Measurements from ENCODE around the gene ARFIP2.
A peak's percentile ranks its signal among the peaks of the same experiment; 100 is the strongest.
"Not testable (repeated sequence)": the region's sequence is repeated elsewhere in the genome, so short reads cannot be mapped to it uniquely, and the experiment has no call there.

Gene ARFIP2, protein sequence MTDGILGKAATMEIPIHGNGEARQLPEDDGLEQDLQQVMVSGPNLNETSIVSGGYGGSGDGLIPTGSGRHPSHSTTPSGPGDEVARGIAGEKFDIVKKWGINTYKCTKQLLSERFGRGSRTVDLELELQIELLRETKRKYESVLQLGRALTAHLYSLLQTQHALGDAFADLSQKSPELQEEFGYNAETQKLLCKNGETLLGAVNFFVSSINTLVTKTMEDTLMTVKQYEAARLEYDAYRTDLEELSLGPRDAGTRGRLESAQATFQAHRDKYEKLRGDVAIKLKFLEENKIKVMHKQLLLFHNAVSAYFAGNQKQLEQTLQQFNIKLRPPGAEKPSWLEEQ

DNA sequence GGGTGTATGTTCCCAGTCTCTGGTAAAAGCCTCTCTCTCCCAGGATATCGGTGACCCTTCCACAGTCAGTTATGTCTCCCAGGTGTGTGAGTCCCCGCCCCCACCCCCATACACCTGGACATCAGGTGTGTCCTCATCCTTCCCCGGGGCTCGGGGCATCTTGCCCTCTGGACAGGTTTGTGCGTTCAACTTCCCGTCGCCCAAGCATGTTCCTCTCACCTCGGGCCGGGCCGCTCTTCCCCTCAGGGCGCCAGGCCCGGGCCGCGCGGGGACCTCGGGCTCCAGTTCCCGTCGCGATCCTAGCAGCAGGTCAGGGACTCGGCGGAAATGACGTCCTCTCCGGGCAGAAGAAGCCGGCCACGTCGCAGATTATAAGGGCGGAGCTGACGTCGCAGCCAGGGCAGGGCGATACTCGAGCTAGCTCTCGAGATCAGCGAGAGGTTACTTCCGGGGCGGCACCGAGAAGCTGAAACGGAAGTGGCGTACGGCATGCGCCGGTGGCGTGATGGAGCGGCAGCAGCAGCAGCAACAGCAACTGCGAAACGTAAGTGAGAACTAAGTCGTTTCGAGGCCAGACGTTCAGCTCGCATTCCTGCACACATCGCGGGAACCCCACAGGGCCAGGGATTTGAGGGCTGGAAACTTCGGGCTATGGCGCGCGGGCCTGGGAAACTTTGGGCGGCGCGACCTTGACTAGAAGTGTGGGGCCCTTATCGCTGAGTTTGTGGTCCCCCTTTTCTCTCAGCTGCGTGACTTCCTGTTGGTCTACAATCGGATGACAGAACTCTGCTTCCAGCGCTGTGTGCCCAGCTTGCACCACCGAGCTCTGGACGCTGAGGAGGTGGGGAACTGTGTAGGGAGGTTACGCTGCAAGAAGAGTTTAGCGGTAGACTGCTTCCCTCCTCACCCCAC, at the start of gene ARFIP2, which contains the start of gene TIMM10B:
TSS of gene ARFIP2 (minus strand) at position 320 of the 912 bp plus-strand sequence. CDS start 910 bp downstream, outside the sequence.
TSS of gene TIMM10B (plus strand) at position 490 of the 912 bp plus-strand sequence. CDS start at position 506, 16 bp downstream.
- peak; percentile 98 for DNase-seq (ENCODE audit: low spot score)

DNA sequence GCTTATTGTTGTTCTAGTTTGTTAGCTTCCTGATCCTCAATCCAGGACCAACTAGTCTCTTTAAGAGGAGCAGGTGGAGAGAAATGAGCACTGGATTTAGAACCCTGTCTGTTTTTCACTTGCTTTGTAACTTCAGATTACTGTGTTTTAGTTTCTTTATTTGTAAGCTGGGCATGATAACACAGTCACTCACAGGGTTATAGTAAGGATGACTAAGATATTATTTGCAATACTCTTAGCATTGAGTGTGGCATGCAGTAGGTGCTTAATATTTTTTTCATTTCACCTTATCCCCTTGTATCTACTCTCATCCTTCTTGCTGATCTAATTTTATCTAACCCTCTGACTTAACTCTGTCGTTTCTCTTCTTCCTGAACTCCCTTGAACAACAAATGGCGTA, 49.7 kb upstream of the ARFIP2 start:
- DNase-seq (ENCODE audit: low spot score) = no peak

DNA sequence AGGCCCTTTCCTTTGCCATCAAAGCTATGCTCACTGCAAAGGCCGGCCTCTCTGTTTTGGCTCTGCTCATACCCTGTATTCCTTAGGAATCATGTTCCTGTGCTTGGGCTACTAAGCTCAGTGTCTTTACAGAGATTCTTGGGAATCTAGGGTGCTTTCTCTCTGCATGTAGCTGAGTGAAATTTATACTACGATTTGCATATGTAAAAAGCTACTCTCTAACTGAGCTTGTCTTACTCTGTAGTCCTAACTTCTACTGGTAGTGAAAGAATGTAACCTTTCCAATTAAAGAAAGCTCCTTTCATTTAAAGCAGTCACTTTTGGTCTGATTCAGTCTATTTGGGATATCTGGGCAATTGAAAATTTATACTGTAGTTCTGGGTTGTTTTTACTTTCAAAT, 48.1 kb upstream of the ARFIP2 start:
- no peak for DNase-seq (ENCODE audit: low spot score)

DNA sequence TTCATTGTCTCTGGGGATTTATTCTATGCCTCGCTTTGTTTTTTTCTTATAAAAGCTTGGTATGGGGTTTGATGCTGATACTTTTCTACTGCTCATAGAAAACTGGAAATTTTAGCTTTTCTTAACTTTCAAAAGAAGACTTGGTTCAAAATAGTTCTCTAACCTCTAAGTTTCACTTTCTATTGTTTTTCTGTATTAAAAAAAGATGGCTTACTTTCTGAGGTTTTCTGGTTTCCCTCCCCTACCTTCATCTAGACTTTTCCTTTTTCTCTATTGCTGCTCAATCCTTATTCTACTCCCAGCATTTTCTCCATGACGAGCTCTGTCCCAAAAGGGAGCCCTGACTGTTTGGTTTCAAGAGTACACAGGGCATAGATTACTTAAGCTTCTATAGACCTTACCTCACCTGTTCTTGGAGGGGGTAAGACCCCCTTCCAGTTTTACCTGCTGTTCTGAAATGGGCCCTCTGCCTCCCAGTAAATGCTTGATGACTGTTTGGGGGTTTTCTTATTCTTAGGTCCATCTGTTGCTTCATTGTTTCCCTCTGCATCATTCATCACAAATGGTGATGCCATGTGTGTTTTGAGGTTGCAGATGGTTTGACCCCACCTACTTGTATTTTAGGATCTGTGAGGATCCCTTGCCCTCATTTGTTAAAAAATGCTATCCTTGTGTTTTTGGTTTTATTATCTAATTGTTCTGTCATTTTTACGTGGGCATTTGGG, 45.4 kb upstream of the ARFIP2 start:
- DNase-seq (ENCODE audit: low spot score) = no peak

DNA sequence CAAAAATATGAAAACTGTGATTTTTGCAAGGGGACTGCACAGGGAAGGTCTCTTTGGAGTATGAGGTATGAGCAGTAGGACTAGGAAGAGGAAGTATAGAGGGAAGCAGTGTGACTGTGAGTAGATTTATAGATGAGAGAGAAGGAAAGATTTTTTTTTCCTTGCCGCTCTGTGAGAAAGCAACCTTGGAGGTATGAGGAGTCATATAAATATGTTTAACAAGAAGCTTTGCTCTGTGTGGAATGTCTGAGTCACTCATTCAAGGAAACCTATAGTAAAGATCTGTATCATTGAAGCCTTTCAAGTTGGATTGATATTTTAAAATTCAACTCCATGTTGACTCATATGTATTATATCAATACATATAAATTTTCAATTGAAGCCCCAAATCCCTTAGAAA, 42.1 kb upstream of the ARFIP2 start:
- DNase-seq (ENCODE audit: low spot score) = peak; percentile 9

DNA sequence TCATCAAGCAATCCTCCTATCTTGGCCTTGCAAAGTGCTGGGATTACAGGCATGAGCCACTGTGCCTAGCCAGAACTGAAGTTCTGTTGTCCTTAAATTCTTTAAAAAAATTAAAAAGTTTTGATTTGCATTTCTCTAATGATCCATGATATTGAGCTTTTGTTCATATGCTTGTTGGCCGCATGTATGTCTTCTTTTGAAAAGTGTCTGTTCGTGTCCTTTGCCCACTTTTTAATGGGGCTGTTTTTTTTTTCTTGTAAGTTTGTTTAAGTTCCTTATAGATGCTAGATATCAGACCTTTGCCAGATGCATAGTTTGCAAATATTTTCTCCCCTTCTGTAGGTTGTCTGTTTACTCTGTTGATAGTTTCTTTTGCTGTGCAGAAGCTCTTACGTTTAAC, 40.8 kb upstream of the ARFIP2 start:
- not testable (repeated sequence) for DNase-seq (ENCODE audit: low spot score)

DNA sequence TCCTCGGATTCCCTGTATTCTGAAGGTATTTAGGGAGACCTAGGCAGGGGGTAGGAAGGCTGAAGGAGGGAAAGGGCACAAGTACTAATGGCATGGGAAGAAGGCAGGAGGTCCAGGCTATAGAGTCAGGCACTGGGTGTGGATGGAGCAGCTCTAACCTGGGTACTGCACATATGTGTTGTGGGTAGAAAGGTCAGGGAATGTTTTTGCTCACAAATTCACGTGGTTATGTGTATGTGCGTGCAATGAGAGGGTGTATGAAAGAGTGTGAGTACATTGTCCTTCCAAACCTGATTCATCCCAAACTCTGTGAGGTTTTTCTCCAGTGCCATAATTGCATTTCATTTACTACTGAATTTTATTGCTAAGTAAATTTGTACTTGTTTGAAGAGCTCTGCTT, 39.1 kb upstream of the ARFIP2 start:
- no peak for DNase-seq (ENCODE audit: low spot score)

DNA sequence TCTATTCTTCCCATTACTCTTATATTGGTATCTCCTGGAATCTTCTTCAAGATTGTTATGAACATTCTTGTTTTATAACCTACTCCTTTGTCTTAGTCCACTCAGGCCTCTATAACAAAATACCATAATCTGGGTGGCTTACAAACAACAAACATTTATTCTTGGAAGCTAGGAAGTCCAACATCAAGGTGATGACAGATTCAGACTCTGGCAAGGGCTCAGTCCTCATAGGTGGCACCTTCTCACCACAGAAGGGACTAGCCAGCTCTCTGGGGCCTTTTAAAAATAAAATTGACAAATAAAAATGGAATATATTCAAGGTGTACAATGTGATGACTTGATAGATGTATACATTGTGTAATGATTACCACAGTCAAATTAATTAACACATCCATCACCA, 35.7 kb upstream of the ARFIP2 start:
- no peak for DNase-seq (ENCODE audit: low spot score)

DNA sequence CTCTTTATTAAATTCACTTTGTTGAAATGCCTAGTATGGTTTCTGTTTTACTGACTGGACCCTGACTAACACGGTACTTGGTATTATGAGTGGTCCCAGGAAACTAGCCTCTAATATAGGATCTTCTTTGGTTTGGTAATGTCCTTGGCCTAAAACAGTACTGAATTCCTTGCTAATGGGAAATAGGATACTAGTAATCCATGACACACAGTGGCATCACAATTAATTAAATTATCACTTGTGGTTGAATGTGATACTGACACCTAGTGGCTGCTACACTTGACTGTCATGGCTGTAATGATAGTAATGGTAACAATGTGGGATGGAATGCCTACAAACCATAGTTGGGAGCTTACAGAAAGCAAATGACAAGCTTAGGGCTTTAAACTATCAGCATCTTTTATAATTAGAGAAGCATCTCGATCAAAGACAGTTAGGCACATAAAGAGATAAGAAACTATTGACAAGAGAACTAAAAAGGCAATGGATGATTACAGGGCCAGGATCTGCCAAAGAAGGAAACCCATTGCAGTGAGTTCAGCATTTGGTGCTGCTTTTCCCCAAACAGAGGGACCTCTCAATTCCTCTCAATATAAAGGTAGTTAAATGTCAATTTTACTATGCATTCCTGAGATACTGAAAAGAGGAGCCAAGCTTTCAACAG, 24.6 kb upstream of the ARFIP2 start:
- peak; percentile 15 for DNase-seq (ENCODE audit: low spot score)

DNA sequence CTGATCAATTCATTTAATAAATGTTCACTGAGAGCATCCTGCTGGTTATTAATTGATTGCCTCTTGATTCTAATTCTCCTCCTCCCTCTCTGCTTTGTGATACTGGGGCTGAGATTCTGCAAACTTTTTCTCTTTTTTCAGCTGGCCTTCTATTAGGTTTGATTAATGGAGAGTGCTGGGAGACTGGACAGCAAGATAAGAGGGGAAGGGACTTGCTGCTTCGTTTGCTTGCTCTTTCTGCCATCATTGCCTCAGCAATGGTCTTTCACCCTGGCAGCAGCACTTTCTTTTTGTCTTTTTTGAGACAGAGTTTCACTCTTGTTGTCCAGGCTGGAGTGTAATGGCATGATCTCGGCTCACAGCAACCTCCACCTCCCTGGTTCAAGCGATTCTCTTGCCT, 23.0 kb upstream of the ARFIP2 start:
- no peak for DNase-seq (ENCODE audit: low spot score)

DNA sequence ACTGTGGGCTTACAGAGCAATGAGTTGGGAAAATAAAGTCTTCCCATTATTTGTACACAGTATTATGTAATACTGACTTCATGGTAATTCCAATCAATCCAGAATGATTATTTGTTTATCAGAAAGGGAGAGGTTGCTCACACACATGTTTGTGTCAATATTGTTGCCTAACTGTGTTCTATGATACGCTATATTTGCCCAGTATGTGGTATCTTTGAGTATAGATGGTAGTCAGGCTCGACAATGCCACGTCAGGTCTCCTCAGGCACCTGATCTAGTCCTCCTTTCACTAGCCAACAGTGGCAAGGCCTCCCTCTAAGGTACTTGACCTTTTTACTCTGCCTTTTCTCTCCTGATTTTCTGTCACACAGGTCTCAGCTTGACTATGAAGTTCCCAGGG, 21.3 kb upstream of the ARFIP2 start:
- no peak for DNase-seq (ENCODE audit: low spot score)

DNA sequence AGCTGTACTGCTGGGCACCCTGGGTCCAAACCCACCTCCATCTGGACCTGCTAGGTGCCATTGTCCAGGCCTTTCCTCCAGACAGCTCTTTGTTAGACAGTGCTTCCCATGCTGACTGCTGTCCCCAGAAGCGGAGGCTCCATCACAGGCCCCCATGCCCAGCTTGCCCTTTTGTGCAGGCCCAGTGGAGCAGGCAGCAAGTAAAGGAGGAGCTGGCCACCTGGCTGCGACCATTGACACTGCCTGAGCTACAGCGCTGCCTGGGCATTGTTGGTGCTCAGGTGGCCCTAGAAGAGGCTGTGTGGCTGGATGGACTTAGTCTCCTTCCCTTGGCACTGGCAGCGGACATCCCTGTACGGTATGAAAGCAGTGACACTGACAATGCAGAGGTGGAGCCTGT, 17.4 kb upstream of the ARFIP2 start:
- no peak for DNase-seq (ENCODE audit: low spot score)

DNA sequence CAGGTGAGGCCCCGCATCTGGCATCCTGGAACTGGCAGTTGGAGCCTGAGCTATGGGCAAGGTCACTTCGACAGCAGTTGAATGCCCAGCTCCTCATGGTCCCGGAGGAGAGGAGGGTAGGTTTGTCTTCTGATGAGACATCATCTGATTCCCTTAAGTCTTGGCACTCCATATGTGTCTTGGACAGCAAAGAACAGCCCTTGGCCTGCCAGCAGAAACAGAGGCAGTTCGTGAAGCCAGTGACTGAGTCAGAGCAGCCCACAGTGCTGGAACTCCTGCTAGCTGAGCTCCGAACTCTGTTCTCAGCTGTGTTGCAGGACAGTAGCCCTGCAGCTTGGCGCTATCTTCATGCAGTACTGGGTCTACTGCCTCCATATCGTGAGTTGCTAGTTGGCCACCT, 17.0 kb upstream of the ARFIP2 start:
- no peak for DNase-seq (ENCODE audit: low spot score)

DNA sequence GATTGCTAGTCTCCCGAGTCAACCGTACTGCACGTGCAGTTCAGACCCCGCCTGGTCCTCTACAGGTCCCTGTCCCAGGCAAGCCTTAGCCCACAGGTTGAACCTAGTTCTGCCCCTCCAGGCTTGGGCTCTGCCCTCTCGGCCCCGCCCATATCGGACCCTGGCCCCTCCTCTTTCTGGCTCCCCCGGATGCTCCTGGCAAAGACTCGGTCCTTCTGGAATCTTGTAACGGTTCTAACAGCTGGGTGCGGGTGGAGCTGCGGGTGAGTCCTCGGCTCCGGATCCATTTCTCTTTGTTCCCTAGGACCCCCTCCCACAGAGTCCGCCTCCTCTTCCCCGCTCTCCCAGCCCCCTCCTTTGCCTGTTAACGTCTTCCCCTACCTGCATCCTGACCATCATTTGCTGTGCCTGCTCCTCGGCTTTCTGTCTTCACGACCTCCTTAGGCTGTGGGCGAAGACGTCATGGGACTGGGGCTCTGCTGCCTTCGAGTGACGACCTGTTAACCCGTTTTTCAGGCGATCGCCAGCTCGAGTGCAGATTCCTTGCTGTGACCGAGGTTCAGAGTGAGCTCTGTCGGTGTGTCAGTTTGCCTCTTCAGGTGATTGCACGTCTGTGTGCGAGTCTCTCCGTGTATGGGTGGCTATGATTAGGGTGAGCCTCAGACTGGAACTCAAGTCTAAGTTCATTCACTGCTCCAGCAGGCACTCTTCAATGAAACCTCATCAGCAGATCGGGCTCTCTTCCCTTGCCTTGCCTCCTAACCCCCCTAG, 16.1 kb upstream of the ARFIP2 start, which contains the start of gene DNHD1:
TSS of gene DNHD1 (plus strand) at position 212 of the 771 bp plus-strand sequence. CDS start 936 bp downstream, outside the sequence.
- no peak for DNase-seq (ENCODE audit: low spot score)

DNA sequence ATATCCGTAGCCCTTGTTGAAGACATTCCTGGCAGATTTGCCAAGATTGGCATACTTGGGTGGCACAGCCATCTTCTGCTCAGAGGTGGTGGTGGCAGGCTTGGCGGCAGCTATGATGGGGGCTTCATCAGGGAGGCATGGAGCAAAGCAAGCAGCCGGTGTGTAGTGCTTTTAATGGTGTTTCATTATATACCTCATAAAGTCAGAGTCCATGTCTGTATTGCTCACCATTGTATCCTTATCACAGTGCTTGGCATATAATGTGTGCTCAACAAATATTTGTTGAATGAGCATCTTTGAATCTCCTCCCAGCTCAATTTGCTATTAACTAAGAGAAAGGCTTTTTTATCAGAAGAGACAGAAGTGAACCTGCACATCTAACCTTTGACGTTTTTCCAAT, 8.2 kb upstream of the ARFIP2 start:
- no peak for DNase-seq (ENCODE audit: low spot score)

DNA sequence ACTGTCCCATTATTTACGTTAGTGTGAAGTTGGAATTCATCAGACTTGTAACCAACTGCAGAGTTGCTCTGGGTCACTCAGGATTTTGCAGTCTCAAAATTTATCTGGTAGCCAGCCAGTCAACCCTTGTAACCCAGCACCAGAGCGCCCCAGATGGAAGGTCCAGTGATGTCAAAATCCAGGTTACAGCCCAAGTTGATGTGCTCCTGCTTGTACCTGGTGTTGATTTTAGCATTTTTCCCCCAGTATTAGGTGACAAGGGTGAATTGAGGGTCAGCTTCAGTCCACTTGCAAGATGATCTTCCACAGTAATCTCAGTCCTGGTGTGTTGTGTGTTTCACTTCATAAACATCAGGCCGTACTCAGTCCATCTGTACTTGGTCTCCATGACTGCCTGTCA, 7.7 kb upstream of the ARFIP2 start:
- no peak for DNase-seq (ENCODE audit: low spot score)

DNA sequence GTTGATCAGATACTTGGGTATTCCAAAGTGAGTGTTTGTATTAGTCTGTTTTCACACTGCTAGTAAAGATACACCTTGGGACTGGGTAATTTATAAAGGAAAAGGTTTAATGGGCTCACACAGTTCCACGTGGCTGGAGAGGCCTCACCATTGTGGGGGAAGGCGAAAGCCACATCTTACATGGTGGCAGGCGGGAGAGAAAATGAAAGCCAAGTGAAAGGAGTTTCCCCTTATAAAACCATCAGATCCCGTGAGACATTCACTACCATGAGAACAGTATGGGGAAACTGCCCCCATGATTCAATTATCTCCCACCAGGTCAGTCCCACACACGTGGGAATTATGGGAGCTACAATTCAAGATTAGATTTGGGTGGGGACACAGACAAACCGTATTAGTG, 7.2 kb upstream of the ARFIP2 start:
- no peak for DNase-seq (ENCODE audit: low spot score)

DNA sequence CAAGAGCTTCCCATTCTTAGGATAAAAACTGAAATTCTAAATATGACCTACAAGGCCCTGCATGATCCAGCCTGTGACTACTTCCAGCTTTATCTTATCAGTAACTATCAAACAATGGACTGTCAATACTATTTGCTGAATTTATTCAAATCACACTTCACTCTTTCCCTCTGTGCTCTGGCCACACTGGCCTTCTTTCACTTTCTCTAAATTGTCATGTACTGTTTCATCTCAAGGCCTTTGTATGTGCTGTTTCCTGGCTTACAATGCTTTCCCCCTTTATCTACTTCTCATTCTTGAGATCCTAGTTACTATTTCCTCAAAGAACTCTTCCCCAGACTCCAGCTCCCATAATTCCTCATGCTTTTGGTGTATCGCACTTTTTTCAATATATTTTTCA, 5.8 kb upstream of the ARFIP2 start:
- no peak for DNase-seq (ENCODE audit: low spot score)

DNA sequence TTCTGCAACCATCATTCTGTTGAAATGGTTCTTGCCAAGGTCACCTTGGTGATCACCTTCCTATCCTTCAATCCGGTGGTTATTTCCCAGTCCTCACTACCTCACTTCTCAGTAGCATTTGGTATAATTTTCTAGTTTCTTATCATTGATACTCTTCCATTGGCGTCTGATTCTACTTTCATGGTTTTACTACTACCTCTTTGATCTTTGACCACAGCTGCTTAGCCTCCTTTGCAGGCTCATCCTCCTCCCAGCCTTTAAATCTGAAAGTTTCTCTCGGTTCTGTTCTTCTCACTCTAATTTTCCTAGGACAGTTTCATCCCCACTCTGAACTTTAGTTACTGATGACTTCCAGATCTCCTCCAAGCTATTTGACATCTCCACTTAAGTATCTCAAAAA, 5.1 kb upstream of the ARFIP2 start:
- no peak for DNase-seq (ENCODE audit: low spot score)

DNA sequence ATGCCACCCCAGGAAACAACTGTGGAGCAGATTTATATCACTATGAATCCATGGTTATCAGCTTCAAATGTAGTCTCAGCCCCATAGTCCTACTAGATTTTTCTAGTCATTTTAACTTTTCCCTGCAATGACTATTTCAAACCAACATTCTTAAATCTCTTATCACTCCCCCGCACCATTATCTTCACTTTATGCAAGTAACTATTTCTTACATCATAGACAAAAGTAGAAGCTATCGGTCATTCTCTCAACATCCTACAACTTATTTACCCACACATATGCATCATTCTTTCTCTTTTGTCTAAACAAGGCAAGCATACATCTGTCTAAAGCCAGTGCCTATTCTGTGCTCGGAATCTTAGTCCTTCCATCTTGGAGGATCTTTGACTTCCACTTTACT, 4.5 kb upstream of the ARFIP2 start:
- no peak for DNase-seq (ENCODE audit: low spot score)

DNA sequence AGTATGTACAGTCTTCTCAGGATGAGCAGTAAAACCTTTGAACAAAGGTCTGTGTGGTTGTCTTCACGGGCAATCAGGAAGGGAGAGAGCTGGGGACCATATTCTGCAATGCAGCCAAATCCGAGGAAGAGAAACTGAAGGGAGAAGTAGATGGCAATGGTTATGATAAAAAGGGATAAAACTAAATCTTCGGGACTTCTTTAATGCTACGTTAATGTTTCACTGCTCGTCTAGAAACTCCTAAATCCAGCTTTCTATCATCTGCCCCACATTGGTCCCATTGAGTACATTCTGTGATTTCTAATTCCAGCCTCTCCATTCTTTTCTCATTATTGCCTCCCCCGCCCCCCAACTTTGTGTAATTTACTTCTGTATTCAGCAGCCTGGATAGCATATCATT, 1.9 kb upstream of the ARFIP2 start:
- no peak for DNase-seq (ENCODE audit: low spot score)
